GM19238 (cell line): ENCODE data around the gene PNISR.
A peak's percentile ranks its signal among the peaks of the same experiment; 100 is the strongest.
"Not testable (repeated sequence)": the region's sequence is repeated elsewhere in the genome, so short reads cannot be mapped to it uniquely, and the experiment has no call there.

Experiments
- DNase-seq: peaks from one replicate; pipeline ENCODE4 v3.0.0; 2011; ENCODE audit warnings: low spot score; ENCODE audit not compliant: insufficient read length

PNISR gene, protein sequence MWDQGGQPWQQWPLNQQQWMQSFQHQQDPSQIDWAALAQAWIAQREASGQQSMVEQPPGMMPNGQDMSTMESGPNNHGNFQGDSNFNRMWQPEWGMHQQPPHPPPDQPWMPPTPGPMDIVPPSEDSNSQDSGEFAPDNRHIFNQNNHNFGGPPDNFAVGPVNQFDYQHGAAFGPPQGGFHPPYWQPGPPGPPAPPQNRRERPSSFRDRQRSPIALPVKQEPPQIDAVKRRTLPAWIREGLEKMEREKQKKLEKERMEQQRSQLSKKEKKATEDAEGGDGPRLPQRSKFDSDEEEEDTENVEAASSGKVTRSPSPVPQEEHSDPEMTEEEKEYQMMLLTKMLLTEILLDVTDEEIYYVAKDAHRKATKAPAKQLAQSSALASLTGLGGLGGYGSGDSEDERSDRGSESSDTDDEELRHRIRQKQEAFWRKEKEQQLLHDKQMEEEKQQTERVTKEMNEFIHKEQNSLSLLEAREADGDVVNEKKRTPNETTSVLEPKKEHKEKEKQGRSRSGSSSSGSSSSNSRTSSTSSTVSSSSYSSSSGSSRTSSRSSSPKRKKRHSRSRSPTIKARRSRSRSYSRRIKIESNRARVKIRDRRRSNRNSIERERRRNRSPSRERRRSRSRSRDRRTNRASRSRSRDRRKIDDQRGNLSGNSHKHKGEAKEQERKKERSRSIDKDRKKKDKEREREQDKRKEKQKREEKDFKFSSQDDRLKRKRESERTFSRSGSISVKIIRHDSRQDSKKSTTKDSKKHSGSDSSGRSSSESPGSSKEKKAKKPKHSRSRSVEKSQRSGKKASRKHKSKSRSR

DNA sequence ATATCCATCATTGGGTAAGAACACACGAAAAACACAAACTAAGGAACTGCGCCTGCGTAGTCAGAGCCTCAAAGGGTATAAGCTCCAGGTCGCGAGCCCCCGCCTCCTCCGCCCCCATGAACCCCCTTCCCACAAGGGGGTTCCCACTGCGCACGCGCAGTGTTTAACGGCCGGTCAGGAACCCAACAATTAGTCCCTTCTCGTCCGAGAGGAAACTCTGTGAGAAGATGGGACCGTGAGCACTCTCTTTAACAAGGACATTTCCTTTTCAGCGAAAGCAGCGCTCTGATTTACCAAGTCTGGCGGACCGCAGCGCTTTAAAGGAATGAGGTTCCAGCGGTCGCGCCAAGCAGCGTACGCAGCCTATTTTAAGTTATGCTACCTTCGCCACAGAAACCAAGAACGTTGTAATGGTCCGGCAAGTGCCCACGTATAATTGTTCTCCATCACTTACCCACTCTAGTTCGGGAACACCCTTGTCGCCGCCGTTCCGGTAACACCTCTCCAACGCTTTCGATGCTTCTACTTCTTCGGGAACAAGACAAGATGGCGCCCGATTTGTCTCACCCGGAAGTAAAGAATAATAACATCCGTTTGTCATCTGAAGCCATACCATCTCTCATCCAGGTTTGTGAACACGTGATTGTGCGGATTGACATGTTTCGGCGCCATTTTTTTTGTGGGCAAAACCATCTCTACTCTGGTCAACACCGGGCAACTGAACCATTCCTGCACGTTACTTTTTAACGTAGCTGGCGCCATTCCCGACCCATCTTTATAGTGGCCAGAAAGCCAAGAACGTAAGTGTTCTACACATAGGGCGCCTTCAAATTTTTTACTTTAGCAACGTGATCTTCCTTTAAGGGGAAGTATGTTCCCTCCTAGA, at the start of gene PNISR:
TSS of gene PNISR (minus strand) at position 548 of the 886 bp plus-strand sequence. CDS start 10,649 bp downstream, outside the sequence.
- DNase-seq = peak; percentile 52

DNA sequence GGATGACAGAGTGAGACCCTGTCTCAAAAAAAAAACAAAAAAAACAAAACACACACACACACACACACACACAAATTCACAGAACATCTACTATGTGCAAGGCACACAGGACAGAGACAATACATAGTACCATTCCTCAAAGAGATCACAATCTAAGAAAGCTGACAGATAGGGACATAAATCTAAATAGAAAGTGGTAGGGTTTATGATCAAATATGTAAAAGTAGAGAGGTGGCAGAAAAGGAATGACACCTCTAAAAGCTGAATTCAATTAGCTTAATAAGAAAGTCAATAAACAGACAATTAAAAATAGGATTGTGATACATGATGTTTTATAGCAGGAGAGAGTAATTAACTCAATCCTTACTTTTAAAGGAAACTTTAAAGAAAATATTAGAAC, 48.6 kb upstream of the PNISR start:
- DNase-seq = no peak

DNA sequence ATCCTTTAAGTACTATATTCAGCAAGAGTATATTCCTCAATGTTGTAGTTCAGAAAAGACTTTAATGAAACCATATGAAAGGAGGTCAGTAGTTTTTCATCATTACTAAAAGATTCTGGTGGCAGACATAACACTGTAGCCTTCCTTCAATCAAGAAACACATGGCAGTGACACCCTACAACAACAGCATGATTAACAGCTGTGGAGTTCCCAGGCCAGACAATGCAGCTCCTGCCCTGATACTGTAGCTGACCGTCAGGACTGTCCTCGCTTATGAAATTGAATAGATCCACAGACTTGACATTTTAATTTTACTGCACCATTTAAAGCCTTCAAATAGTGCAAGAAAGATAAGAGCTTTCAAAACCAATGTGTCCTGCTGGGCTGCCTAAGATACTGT, 46.5 kb upstream of the PNISR start:
- no peak for DNase-seq

DNA sequence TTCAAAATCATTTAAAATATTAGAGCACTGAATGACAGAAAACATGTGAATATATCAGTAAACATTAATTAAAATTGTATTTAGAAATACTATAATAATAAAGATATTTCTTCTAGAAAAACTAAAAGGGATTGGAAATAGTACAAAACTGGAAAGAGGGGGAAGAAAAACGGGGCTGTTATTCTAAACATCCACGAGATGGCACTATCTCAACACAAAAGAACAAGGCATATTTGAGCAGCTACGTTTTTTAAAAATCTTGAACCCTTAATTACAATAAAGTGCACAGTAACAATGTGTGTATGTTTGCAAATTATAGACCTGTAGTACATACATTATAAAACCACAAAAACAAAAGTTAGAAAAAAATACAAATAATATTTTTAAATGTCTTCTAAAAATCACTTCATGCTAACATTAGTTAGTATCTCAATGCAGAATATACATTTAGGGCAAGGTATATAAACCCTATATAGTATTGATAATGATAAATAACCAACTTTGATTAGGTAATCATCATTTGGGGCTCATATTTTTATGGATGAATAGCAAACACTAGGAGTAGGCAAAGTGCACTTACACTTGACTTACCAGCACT, 42.5 kb upstream of the PNISR start:
- DNase-seq = no peak

DNA sequence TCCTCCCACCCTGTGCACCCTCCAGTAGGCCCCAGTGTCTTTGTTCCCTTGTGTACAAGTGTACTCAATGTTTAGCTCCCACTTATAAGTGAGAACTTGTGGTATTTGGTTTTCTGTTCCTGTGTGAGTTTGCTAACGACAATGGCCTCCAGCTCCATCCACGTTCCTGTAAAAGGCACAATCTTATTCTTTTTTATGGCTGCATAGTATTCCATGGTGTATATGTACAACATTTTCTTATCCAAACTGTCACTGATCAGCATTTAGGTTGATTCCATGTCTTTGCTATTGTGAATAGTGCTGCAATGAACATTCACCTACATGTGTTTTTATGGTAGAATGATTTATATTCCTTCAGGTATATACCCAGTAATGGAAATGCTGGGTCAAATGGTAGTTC, 34.0 kb upstream of the PNISR start:
- DNase-seq = not testable (repeated sequence)

DNA sequence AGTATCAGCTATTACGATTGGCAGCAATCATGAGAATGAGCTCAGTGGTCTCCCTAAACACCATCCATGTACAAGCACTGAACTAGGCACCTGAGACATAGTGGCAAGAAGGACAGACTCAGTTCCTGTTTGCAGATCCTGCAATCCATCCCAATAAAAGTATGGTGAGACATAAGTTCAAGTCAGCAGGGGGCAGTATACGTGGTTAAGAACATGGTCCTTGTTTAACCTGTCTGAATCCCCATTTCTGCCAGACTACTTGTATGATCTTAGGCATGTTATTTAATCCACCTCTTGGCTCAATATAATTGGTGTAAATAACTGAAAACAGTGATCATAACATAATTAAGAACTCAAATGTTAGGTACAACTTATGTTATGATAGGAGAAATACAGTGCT, 33.2 kb upstream of the PNISR start:
- DNase-seq = no peak

DNA sequence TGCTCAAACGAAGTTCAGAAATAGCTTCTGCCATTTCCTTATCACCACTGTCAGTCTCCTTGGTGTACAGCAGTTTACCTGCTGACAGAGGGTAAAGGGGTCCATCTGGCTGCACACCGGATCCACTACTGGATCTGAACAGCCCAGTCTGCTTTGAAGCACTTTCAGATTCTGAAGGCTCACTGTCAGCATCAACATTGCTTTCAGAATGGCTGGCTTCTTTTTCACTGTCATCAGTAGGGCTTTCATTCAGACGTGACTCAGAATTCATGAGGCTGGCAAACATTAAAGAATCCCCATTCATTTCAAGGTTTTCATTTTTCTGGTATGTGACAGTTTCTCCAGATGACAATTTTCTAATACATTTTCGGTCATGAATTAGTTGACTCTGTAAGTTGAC, 21.0 kb upstream of the PNISR start:
- DNase-seq = no peak

DNA sequence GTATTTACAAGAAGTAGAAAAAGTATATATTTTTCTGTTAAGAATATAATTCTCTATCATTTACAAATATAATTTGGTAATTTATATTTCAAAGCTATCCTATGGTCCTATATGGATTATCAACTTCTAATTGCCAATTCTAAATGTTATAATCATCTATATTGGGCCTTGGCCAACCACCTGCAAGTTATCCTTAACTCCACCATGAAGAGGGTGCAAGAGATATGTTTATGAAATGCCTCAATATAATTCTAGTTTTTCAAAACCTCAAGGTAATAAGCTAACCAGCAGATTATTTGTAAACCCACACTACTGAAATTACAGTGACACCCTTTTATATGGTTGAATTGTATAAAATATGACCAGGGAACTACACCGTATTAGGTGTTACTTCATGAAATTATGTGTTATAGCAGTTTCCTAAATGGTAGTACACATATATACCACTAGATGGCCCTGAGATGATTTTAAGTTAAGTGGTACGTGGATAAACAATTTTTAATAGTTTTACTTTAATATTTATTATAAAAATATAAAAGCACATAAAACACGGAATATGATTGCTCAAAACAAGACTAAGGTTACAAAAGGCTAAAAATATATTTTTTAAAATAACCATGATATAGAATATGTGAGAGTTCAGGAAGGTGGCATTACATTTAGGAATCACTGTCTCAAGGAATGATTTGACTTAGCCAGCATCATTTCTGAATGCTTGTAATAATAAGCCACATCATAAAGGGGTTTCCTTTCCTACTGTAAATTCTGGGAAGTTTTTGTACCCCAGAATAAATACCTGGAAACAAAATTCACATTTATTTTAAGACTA, 9.8 kb upstream of the PNISR start:
- no peak for DNase-seq

DNA sequence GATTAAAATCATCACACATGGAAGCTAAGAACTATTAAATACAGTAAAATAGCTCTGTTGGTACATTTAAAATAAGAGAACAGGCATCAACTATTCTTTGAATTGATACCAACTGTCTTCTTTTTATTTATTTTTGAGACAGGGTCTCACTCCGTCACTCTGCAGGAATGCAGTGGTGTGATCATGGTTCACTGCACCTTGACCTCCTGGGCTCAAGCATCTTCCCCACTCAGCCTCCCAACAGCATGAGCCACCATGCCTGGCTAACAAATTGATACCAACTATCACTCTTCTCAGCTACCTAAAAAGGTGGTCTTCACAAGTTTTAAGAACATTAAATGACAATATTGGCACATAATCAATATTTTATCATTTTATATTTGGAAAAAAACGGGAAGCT, 7.8 kb upstream of the PNISR start:
- DNase-seq = no peak

DNA sequence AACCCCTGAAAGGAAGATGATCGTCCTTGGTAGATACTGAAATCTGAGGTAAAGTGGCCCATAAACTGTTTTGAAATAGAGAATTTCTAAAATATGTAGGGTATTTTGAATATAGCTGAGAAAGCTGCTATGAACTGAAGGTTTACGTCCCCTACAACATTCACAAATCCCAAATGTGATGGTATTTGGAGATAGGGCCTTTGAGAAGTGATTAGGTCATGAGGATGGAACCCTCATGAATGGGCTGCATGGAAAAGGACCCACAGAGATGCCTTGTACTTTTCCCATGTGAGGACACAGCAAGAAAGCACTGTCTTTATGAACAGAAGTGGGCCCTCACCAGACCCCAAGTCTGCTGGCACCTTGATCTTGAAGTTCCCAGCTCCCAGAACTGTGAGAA, 6.8 kb upstream of the PNISR start:
- no peak for DNase-seq

DNA sequence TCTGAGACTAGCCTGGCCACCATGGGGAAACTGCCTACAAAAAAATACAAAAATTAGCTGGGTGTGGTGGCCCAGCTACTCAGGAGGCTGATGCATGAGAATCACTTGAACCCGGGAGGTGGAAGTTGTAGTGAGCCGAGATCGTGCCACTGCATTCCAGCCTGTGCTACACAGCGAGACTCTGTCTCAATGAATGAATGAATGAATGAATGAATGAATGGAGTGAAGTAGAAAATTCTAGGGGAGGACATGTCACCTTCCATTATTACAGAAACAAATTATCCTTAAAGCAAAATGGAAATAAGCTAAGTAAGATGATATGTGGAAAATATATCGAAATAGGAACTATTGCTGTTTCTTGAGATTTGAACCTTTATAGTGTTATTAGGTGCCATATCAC, 2.9 kb upstream of the PNISR start:
- no peak for DNase-seq

DNA sequence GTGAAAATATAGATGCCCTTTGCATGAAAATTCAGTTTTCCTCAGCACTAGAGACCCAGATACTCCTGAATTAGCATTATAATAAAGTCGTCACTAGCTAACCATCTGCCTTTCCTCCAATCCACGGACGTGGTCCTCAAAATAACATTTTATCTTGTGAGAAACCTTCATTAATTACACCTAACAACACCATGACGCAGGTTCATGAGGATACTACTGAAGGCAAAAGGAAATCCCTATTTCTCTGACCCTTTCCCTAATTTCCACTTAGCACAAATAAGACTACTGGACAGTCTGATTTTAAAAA, 1.3 kb upstream of the PNISR start:
- no peak for DNase-seq

DNA sequence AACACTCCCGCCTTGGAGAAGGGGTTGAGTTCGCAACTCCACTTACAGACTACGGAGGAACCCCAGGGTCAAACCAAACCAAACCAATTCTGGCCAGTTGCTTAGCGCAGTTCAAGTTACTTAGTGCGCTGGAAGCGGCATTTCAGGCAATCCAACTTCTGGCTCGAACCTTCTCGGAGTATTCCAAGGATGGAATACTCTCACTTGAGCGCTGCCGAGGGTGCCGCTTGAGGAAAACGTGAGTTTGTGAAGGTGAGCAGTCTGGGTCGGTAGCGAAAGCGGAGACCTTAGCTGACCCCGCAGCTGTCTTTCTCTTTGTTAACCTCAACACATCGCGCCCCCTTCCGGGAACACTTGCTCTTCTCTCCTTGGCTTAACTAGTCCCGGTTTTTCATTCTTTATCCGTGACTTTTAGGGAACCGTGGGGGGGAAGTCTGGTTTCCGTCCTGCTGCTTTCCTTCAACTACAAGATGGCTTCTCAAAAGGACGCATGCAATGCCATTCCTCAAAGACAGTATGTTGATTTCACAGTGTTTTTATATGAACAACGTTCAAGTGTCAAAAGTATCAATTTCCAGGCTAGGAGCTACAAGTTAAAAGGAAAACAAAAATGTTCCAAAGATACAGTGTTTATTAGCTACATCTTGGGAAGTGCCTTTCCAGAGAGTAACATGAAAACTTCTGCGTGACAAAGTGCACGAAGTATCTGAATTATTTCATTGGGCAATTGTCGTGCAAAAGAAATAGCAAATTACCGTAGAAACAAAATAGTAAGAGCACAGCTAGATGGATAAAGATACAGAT, 741 bp upstream of the PNISR start:
- peak; percentile 8 for DNase-seq

DNA sequence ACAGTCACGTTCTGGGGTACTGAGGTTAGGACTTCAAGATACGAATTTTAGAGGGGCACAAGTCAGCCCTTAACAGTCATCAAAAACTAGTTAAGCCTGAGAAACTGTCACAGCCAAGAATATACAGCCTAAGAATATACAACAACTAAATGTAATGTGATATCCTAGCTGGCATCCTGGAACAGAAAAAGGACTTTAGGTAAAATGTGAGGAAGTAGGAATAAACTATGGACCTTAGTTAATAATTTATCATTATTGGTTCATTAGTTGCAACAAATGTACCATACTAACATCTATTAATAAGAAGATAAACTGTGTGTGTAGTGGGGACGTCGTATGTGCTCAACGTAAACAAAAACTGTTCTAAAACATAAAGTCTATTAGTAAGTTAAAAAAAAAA, 1.1 kb downstream of the PNISR start:
- DNase-seq = no peak

DNA sequence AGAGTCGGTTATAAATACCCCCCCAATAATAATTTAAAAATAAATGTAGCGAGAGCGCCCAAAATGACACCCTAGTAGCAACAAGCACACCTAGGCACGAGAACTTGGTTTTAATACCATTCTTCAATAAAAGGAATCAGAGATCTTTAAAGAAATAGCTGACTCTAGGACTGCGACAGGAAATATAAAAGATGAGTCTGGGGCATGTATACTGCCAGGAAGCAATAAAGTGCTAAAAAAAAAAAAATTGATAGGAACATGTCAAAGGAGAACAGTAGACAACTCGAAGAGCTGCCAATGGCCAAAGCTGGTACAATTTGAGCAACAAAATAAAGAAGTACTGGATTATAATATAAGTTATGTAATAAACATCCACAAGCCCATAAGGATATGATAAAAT, 2.2 kb downstream of the PNISR start:
- DNase-seq = no peak

DNA sequence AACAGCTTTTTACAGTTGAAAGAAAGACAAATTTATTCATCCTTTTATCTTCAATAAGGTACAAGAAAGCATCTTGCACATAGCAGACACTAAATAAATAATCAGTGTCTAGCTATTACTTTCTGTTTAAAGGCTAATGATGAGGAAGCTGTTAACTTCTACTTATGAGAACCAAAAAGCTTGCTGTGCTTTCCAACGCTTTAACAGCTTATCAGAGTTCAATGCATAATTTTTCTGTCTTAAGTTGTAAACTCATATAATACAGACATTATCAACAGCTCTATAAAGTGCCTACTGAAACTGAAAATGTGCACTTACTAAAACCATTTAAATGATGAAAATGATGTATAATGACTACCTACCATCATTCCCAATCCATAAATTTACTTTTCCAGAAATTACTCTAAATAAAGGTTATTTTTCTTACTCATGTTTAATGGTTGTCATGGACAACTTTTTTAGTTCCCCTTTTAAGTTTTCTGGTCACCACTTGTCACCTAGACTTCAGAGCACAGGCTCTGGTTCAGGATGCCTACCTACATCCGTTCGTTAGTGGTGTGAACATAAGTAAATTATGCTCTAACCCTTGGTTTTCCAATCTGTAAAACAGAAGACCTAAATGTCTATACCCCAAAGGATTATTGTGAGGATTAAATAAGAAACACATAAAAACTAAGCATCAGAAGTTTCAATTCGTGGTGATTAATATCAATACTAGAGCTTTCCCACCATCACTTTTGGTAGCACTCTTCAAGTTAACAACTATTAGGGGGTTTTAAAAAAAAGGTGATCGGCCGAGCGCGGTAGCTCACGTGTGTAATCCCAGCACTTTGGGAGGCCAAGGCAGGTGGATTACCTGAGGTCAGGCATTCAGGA, 8.0 kb downstream of the PNISR start:
- DNase-seq = peak; percentile 5

DNA sequence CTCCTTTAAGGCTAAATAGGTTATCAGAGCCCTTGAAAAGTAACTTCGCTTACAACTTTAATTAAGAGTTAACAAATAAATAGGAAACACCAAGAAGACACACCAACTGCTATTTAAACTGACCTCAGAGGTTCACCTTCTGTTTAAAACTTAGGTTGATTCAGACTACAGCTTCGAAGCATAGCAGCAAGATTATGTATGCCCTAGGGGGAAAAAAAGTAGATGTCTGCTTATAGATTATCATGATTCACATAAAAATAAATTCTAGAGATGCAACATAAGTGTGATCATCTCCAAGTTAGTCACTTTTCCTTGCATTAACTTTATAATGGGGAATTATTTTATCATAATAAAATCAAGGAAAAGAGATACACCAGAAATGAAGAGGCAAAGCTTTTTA, 8.9 kb downstream of the PNISR start:
- DNase-seq = no peak

DNA sequence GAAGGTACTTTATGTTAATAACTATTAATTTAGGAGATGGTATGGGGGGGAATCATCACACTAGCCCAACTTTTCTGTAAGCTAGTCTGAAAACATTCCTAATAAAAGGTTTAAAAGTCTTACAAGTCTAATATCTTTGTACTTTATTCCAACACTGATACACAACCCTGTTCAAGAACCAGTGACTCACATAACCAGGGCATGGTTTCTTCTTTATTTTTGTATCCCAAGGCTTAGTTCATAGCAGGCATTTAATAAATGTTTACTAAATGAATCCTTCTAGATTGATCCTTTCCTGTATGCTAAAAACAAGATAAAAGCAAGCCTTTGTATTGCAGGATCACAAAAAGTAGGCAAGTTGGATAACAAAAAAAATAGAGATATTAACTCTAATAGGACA, 9.7 kb downstream of the PNISR start:
- DNase-seq = no peak

DNA sequence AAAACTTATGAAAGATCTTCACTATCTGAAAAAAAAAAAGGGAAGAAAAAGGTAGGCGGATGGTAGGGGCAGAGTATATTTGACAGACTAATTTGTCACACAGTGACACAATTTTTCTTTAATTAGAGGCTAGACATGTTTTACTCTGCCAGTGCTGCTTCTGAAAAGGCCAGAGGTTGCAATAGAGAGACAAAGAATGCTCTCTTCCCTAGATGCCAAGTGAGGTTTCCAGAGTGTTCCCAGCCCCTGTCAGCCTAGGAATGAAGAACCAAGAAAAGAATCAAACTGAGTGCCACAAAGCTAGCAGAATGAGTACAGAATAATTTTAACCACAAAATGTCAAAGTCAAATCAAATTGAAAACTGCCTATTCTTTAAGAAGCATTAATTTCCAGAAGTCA, 13.0 kb downstream of the PNISR start:
- DNase-seq = no peak
